WTC11 (cell line): ENCODE results near the gene NEK7. TPM values are rescaled to one million over a fixed set of nuclear protein-coding genes. Genes with fewer than 3 reads are reported as not detected.

Experiments used
- ATAC-seq: fragments of 200-7000 bp; cut with Tn5 transposase; 2 replicates; pipeline ENCODE4 v1.10.0; 2021; ENCODE audit warnings: mild to moderate bottlenecking, moderate library complexity
- CTCF ChIA-PET: fragments of 300-600 bp; sonication (Branson Sonifier 250); formaldehyde crosslinking; loops from one replicate; lab custom pipeline; 2021; ENCODE audit warnings: antibody characterized with exemption; lab: Charles Lee
- POLR2A ChIA-PET: fragments of 350-600 bp; sonication (Branson Sonifier 250); formaldehyde crosslinking; loops from one replicate; lab custom pipeline; 2021; ENCODE audit warnings: antibody characterized with exemption; lab: Charles Lee
- DNase-seq: peaks from one replicate; pipeline ENCODE4 v3.0.0; 2021; ENCODE audit warnings: low spot score
- H3K27ac Mint-ChIP-seq: 2 replicates; pipeline ENCODE4 v1.8.0; 2021; ENCODE audit warnings: mixed read lengths
- H3K27me3 Mint-ChIP-seq: 2 replicates; pipeline ENCODE4 v1.8.0; 2021; ENCODE audit warnings: low read depth, mild to moderate bottlenecking, moderate library complexity, mixed read lengths
- H3K36me3 Mint-ChIP-seq: 2 replicates; pipeline ENCODE4 v1.8.0; 2021; ENCODE audit warnings: mixed read lengths
- H3K4me1 Mint-ChIP-seq: 2 replicates; pipeline ENCODE4 v1.8.0; 2022; ENCODE audit warnings: mixed read lengths
- H3K4me3 Mint-ChIP-seq: 2 replicates; pipeline ENCODE4 v1.8.0; 2021; ENCODE audit warnings: mild to moderate bottlenecking, moderate library complexity, mixed read lengths
- H3K9me3 Mint-ChIP-seq: 2 replicates; pipeline ENCODE4 v1.8.0; 2021; ENCODE audit warnings: mixed read lengths
- ARID4B ChIP-seq: sonication (generic); formaldehyde crosslinking; IDR thresholded peaks from 2 replicates; pipeline ENCODE4 v1.8.0; 2023; ENCODE audit warnings: missing genetic modification reagents, mild to moderate bottlenecking, borderline replicate concordance
- ATF2 ChIP-seq: sonication (generic); formaldehyde crosslinking; IDR thresholded peaks from 2 replicates; pipeline ENCODE4 v1.8.1; 2022; ENCODE audit warnings: low read depth, missing genetic modification reagents, borderline replicate concordance
- ATF6 ChIP-seq: sonication (generic); formaldehyde crosslinking; IDR thresholded peaks from 2 replicates; pipeline ENCODE4 v1.8.1; 2023; ENCODE audit warnings: mild to moderate bottlenecking, missing genetic modification reagents
- CDX4 ChIP-seq: fragments of 250-450 bp; sonication (Bioruptor Pico); IDR thresholded peaks from 2 replicates; pipeline ENCODE4 v1.9.0; 2021; ENCODE audit warnings: moderate library complexity, mild to moderate bottlenecking, inconsistent platforms, borderline replicate concordance
- E2F1 ChIP-seq: sonication (generic); formaldehyde crosslinking; IDR thresholded peaks from 2 replicates; pipeline ENCODE4 v1.8.0; 2022; ENCODE audit warnings: mild to moderate bottlenecking, missing genetic modification reagents
- EMX1 ChIP-seq: fragments of 250-450 bp; sonication (Bioruptor Pico); IDR thresholded peaks from 2 replicates; pipeline ENCODE4 v1.8.0; 2021; ENCODE audit warnings: mild to moderate bottlenecking
- ESRRA ChIP-seq: sonication (generic); formaldehyde crosslinking; IDR thresholded peaks from 2 replicates; pipeline ENCODE4 v1.8.1; 2022; ENCODE audit warnings: mild to moderate bottlenecking, missing genetic modification reagents, borderline replicate concordance
- FOXK1 ChIP-seq: sonication (generic); formaldehyde crosslinking; IDR thresholded peaks from 2 replicates; pipeline ENCODE4 v1.8.0; 2022; ENCODE audit warnings: mild to moderate bottlenecking, moderate library complexity, missing genetic modification reagents
- HMGA2 ChIP-seq: fragments of 250-450 bp; sonication (Bioruptor Pico); IDR thresholded peaks from 2 replicates; pipeline ENCODE4 v1.4.0; 2021; ENCODE audit warnings: mild to moderate bottlenecking, moderate library complexity
- HMGXB4 ChIP-seq: sonication (generic); formaldehyde crosslinking; IDR thresholded peaks from 2 replicates; pipeline ENCODE4 v1.8.1; 2023; ENCODE audit warnings: mild to moderate bottlenecking, moderate library complexity, missing genetic modification reagents
- IRF2 ChIP-seq: sonication (generic); formaldehyde crosslinking; IDR thresholded peaks from 2 replicates; pipeline ENCODE4 v1.8.0; 2022; ENCODE audit warnings: low read depth, missing genetic modification reagents, borderline replicate concordance
- NR1H2 ChIP-seq: sonication (generic); formaldehyde crosslinking; IDR thresholded peaks from 2 replicates; pipeline ENCODE4 v1.9.0; 2021; ENCODE audit warnings: mild to moderate bottlenecking, moderate library complexity, missing genetic modification reagents
- PRRX2 ChIP-seq: fragments of 250-450 bp; sonication (Bioruptor Pico); IDR thresholded peaks from 2 replicates; pipeline ENCODE4 v1.8.0; 2021; ENCODE audit warnings: mild to moderate bottlenecking
- STAT6 ChIP-seq: sonication (generic); formaldehyde crosslinking; conservative IDR thresholded peaks from 2 replicates; pipeline ENCODE4 v1.8.1; 2023; ENCODE audit warnings: mild to moderate bottlenecking, low read depth, missing genetic modification reagents, moderate library complexity
- TEAD4 ChIP-seq: sonication (generic); formaldehyde crosslinking; IDR thresholded peaks from 2 replicates; pipeline ENCODE4 v1.8.0; 2022; ENCODE audit warnings: mild to moderate bottlenecking, missing genetic modification reagents
- USF2 ChIP-seq: sonication (generic); formaldehyde crosslinking; IDR thresholded peaks from 2 replicates; pipeline ENCODE4 v1.8.1; 2023; ENCODE audit warnings: mild to moderate bottlenecking, missing genetic modification reagents, moderate library complexity
- ZBTB21 ChIP-seq: sonication (generic); formaldehyde crosslinking; IDR thresholded peaks from 2 replicates; pipeline ENCODE4 v1.8.1; 2023; ENCODE audit warnings: mild to moderate bottlenecking, missing genetic modification reagents, borderline replicate concordance
- ZNF512 ChIP-seq: sonication (generic); formaldehyde crosslinking; IDR thresholded peaks from 2 replicates; pipeline ENCODE4 v1.8.1; 2022; ENCODE audit warnings: missing genetic modification reagents, borderline replicate concordance
- total RNA-seq: library from RNA; stranded (reverse); gene quantifications from 3 replicates; pipeline ENCODE4 v1.2.3, GENCODE V29; 2021

NEK7 gene
- total RNA-seq, 1 experiment from 2014 or later: 10.3 TPM

GRCh38 chr1:198255784-198256183, 99.0 kb downstream of the NEK7 start (continued):
- TF ChIP-seq STAT6 (no peak), ZNF512 (no peak), USF2 (CRISPR knock-in tag) (no peak), IRF2 (CRISPR knock-in tag) (no peak), TEAD4 (CRISPR knock-in tag) (no peak), E2F1 (no peak), EMX1 (CRISPR knock-in tag) (no peak), FOXK1 (CRISPR knock-in tag) (no peak), ZBTB21 (CRISPR knock-in tag) (no peak), ATF6 (no peak), CDX4 (no peak), ATF2 (CRISPR knock-in tag) (no peak), HMGXB4 (CRISPR knock-in tag) (no peak)

- Mint-ChIP-seq H3K4me3 (no peak overlapping the region), H3K9me3 (no peaks in the 10 kb centered on the region), H3K27ac (no peak overlapping the region), H3K36me3 (no peaks in the 10 kb centered on the region), H3K4me1 (peaks cover 28% of the 10 kb centered on the region), H3K27me3 (no peaks in the 10 kb centered on the region)
- POLR2A ChIA-PET: no interaction called here
- no peak for DNase-seq
- CTCF ChIA-PET: no interaction called here
- no peak for ATAC-seq
- TF ChIP-seq ARID4B (no peak), ESRRA (CRISPR knock-in tag) (no peak), ATF2 (CRISPR knock-in tag) (no peak), PRRX2 (CRISPR knock-in tag) (no peak), HMGA2 (CRISPR knock-in tag) (no peak), NR1H2 (CRISPR knock-in tag) (no peak)
Observed at GRCh38 chr1:198258491-198258890, 101.7 kb downstream of the NEK7 start.
